ENCODE results near the gene SLFNL1. TPM values are rescaled to one million over a fixed set of nuclear protein-coding genes. Genes with fewer than 3 reads are reported as not detected.

SLFNL1 gene
- total RNA-seq, 2 experiments from 2014 or later: 0.08 to 0.17 TPM

DNA sequence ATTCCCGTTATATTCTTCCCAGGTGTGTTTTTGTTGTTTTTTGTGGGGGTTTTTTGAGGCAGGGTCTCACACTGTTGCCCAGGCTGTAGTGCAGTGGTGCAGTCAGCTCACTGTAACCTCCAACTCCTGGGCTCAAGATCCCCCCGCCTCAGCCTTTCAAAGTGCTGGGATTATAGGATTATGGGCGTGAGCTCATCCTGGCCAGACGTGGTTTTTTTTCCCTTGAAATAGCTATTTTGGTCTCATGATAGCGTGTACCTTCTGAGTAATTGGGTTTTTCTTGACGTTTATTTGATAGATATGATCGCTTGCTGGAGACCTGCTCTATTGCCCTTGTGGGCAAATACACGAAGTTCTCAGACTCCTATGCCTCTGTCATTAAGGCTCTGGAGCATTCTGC lies 24.4 kb downstream of the SLFNL1 start:
- H3K36me3 ChIP-seq (ENCODE audit: insufficient read depth, low read length): peaks cover 76% of the 10 kb centered on the region
- no peak overlapping the region for H3K27ac Mint-ChIP-seq

GRCh38 chr1:40989066-40989465 lies 32.5 kb downstream of the SLFNL1 start:
- no peaks in the 10 kb centered on the region for H3K9me3 ChIP-seq (ENCODE audit: control insufficient read depth in 1 of 2, insufficient read depth in 1 of 2, low read length in 2 of 2)
- H3K4me1 ChIP-seq (ENCODE audit: insufficient read depth, low read length): no peaks in the 10 kb centered on the region
- ChIA-PET POLR2A (no interaction called here), CTCF (no interaction called here)
- TF ChIP-seq CTCF (IDR thresholded peaks at IDR 0.05): no peak
- H3K27me3 ChIP-seq (ENCODE audit: control insufficient read depth in 1 of 2, insufficient read depth in 2 of 2, low read length in 2 of 2): no peaks in the 10 kb centered on the region
- peaks cover 99% of the 10 kb centered on the region for H3K36me3 Mint-ChIP-seq (ENCODE audit: low read depth)
- no peak overlapping the region for H3K4me3 ChIP-seq (ENCODE audit: low read length)
- H3K36me3 ChIP-seq (ENCODE audit: insufficient read depth, low read length): peaks cover 82% of the 10 kb centered on the region
- no peaks in the 10 kb centered on the region for H3K9me3 Mint-ChIP-seq
- DNase-seq: no peak
- no peaks in the 10 kb centered on the region for H3K27me3 Mint-ChIP-seq
- H3K27ac Mint-ChIP-seq: no peak overlapping the region
- intact Hi-C loops (cut with DNase I, micrococcal nuclease): loop anchor here in 1 of 2 experiments (10.0 kb wide), 2 partner anchors 294 to 376 kb away; partner anchors contain the start of genes FOXO6 and NFYC
- H3K4me3 Mint-ChIP-seq: no peak overlapping the region
- H3K27ac ChIP-seq (ENCODE audit: low read depth in 1 of 2, low read length in 2 of 2): no peak overlapping the region
- ATAC-seq (ENCODE audit: poor library complexity): no peak
- no peaks in the 10 kb centered on the region for H3K4me1 Mint-ChIP-seq (ENCODE audit: low read depth)

More for the DNA sequence above, 24.4 kb downstream of the SLFNL1 start:
- H3K4me3 ChIP-seq (ENCODE audit: low read length): no peak overlapping the region
- DNase-seq: no peak
- H3K27me3 ChIP-seq (ENCODE audit: control insufficient read depth in 1 of 2, insufficient read depth in 2 of 2, low read length in 2 of 2): no peaks in the 10 kb centered on the region
- H3K9me3 ChIP-seq (ENCODE audit: control insufficient read depth in 1 of 2, insufficient read depth in 1 of 2, low read length in 2 of 2): no peaks in the 10 kb centered on the region
- ChIA-PET POLR2A (interaction anchor here (3.5 kb wide), 1 partner anchor 17 kb away, joined by 9 read pairs; the partner anchor contains the start of gene CTPS1), CTCF (interaction anchor here (0.6 kb wide), 1 partner anchor 863 kb away, joined by 3 read pairs; no protein-coding TSS in a partner anchor)
- H3K27me3 Mint-ChIP-seq: no peaks in the 10 kb centered on the region
- no peaks in the 10 kb centered on the region for H3K4me1 ChIP-seq (ENCODE audit: insufficient read depth, low read length)
- no peak overlapping the region for H3K27ac ChIP-seq (ENCODE audit: low read depth in 1 of 2, low read length in 2 of 2)
- H3K4me1 Mint-ChIP-seq (ENCODE audit: low read depth): peaks cover 4% of the 10 kb centered on the region
- intact Hi-C loops (cut with DNase I, micrococcal nuclease): no loop called here
- H3K4me3 Mint-ChIP-seq: no peak overlapping the region
- peaks cover 90% of the 10 kb centered on the region for H3K36me3 Mint-ChIP-seq (ENCODE audit: low read depth)
- TF ChIP-seq CTCF (IDR thresholded peaks at IDR 0.05): no peak
- no peaks in the 10 kb centered on the region for H3K9me3 Mint-ChIP-seq
- ATAC-seq (ENCODE audit: poor library complexity): no peak

DNA sequence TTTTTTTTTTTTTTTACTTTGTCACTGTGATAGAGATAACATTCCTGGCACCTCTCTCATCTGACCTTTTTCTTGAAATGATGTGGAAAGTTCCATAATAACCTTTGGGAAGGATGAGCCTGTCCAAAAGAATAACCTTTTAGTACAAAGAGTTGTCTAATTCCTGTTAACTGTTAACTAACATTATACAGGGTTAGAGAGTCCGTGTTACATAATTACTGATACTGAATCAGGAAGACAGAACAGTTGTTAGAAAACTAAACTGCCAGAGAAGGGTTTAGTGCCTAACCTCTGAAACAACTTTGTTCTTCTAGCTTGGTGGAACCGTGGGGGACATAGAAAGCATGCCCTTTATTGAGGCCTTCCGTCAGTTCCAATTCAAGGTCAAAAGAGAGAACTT lies 33.2 kb downstream of the SLFNL1 start:
- Histone ChIP-seq H3K27me3 (ENCODE audit: control insufficient read depth in 1 of 2, insufficient read depth in 2 of 2, low read length in 2 of 2) (no peaks in the 10 kb centered on the region), H3K27ac (ENCODE audit: low read depth in 1 of 2, low read length in 2 of 2) (no peak overlapping the region), H3K9me3 (ENCODE audit: control insufficient read depth in 1 of 2, insufficient read depth in 1 of 2, low read length in 2 of 2) (no peaks in the 10 kb centered on the region), H3K4me3 (ENCODE audit: low read length) (no peak overlapping the region), H3K36me3 (ENCODE audit: insufficient read depth, low read length) (peaks cover 82% of the 10 kb centered on the region), H3K4me1 (ENCODE audit: insufficient read depth, low read length) (no peaks in the 10 kb centered on the region)
- ATAC-seq (ENCODE audit: poor library complexity): no peak
- intact Hi-C loops (cut with DNase I, micrococcal nuclease): loop anchor here in 1 of 2 experiments (10.0 kb wide), 2 partner anchors 293 to 377 kb away; partner anchors contain the start of genes FOXO6 and NFYC
- no peak for DNase-seq
- no peak for TF ChIP-seq CTCF (IDR thresholded peaks at IDR 0.05)
- no peaks in the 10 kb centered on the region for H3K27me3 Mint-ChIP-seq
- H3K4me1 Mint-ChIP-seq (ENCODE audit: low read depth): no peaks in the 10 kb centered on the region
- no peaks in the 10 kb centered on the region for H3K9me3 Mint-ChIP-seq
- peaks cover 97% of the 10 kb centered on the region for H3K36me3 Mint-ChIP-seq (ENCODE audit: low read depth)
- no peak overlapping the region for H3K4me3 Mint-ChIP-seq
- H3K27ac Mint-ChIP-seq: no peak overlapping the region
- ChIA-PET POLR2A (no interaction called here), CTCF (no interaction called here)
